HG02970 (cell line): Measurements from ENCODE around the gene CCDC68.
"Not testable (repeated sequence)": the region's sequence is repeated elsewhere in the genome, so short reads cannot be mapped to it uniquely, and the experiment has no call there.

Experiments used
- ATAC-seq: cut with Tn5 transposase; IDR thresholded peaks from one replicate; pipeline ENCODE4 v1.9.1; 2021; ENCODE audit warnings: mild to moderate bottlenecking, moderate library complexity, moderate number of reproducible peaks; ENCODE audit not compliant: unreplicated experiment, low FRiP score

The CCDC68 gene

GRCh38 chr18:54958704-54959625 lies at the start of gene CCDC68:
CCDC68 (minus strand) TSS chr18:54959461; CDS start chr18:54942791, 16,670 bp downstream.
- ATAC-seq = no peak

- no peak for ATAC-seq
Measured at GRCh38 chr18:55007602-55008001, 48.3 kb upstream of the CCDC68 start.

GRCh38 chr18:55003695-55004094 lies 44.4 kb upstream of the CCDC68 start:
- ATAC-seq = no peak

GRCh38 chr18:55002261-55002660 lies 43.0 kb upstream of the CCDC68 start:
- no peak for ATAC-seq

GRCh38 chr18:55001394-55002024 lies 42.2 kb upstream of the CCDC68 start:
- ATAC-seq = no peak

GRCh38 chr18:55000529-55000928 lies 41.3 kb upstream of the CCDC68 start:
- no peak for ATAC-seq

- no peak for ATAC-seq
Measured at GRCh38 chr18:54999016-54999415, 39.8 kb upstream of the CCDC68 start.

GRCh38 chr18:54995421-54996143 lies 36.3 kb upstream of the CCDC68 start:
- ATAC-seq = no peak

- no peak for ATAC-seq
Measured at GRCh38 chr18:54991981-54992380, 32.7 kb upstream of the CCDC68 start.

- no peak for ATAC-seq
Measured at GRCh38 chr18:54984908-54985307, 25.6 kb upstream of the CCDC68 start.

- ATAC-seq = no peak
Measured at GRCh38 chr18:54983791-54984190, 24.5 kb upstream of the CCDC68 start.

- ATAC-seq = no peak
Measured at GRCh38 chr18:54983041-54983686, 23.9 kb upstream of the CCDC68 start.

- ATAC-seq = no peak
Measured at GRCh38 chr18:54981076-54981475, 21.8 kb upstream of the CCDC68 start.

- no peak for ATAC-seq
Measured at GRCh38 chr18:54975598-54975997, 16.3 kb upstream of the CCDC68 start.

- ATAC-seq = no peak
Measured at GRCh38 chr18:54973046-54973445, 13.8 kb upstream of the CCDC68 start.

GRCh38 chr18:54968807-54969206 lies 9.5 kb upstream of the CCDC68 start:
- no peak for ATAC-seq

- not testable (repeated sequence) for ATAC-seq
Measured at GRCh38 chr18:54968237-54968636, 9.0 kb upstream of the CCDC68 start.

- ATAC-seq = no peak
Measured at GRCh38 chr18:54967786-54968185, 8.5 kb upstream of the CCDC68 start.

- no peak for ATAC-seq
Measured at GRCh38 chr18:54964741-54965140, 5.5 kb upstream of the CCDC68 start.

- ATAC-seq = no peak
Measured at GRCh38 chr18:54962919-54963645, 3.8 kb upstream of the CCDC68 start.
